Transverse colon (tissue), 4 donors: ENCODE data around the gene ADM5. TPM values are rescaled to one million over a fixed set of nuclear protein-coding genes. Genes with fewer than 3 reads are reported as not detected.

Source experiments
- DNase-seq: peaks from one replicate; pipeline ENCODE4 v3.0.0-alpha.2; 2019
- H3K27ac ChIP-seq, 4 donors: fragments of 200-600 bp; sonication (generic); 2 replicates each; pipeline ENCODE4 v1.5.1; 2016 to 2018; ENCODE audit warnings: inconsistent platforms in 4 of 4
- H3K27me3 ChIP-seq: fragments of 200-600 bp; sonication (generic); 2 replicates; pipeline ENCODE4 v1.5.1; 2017; ENCODE audit warnings: inconsistent platforms
- H3K36me3 ChIP-seq, 4 donors: fragments of 200-600 bp; sonication (generic); 2 replicates each; pipeline ENCODE4 v1.5.1; 2017 to 2019; ENCODE audit warnings: inconsistent platforms in 4 of 4
- H3K4me1 ChIP-seq, 4 donors: fragments of 200-600 bp; sonication (generic); 2 replicates each; pipeline ENCODE4 v1.5.1; 2017 to 2020; ENCODE audit warnings: inconsistent platforms in 4 of 4
- H3K4me3 ChIP-seq, 4 donors: fragments of 200-600 bp; sonication (generic); 1 replicate in 1 of 4; 2 replicates in 3 of 4; pipeline versions ENCODE4 v1.5.1 to v1.6.1; 2017 to 2019; ENCODE audit warnings: inconsistent platforms in 4 of 4
- H3K9me3 ChIP-seq, 2 donors: fragments of 200-600 bp; sonication (generic); 2 replicates each; pipeline ENCODE4 v1.5.1; 2017 to 2019; ENCODE audit warnings: inconsistent platforms in 2 of 2
- EP300 ChIP-seq: sonication (generic); formaldehyde crosslinking; IDR thresholded peaks from one replicate; pipeline ENCODE4 v1.6.1; 2017; ENCODE audit warnings: antibody characterized with exemption, low read depth
- POLR2A ChIP-seq: fragments of 450-650 bp; IDR thresholded peaks from one replicate; pipeline ENCODE4 v1.6.1; 2016; ENCODE audit warnings: antibody characterized with exemption, mild to moderate bottlenecking, moderate library complexity
- POLR2AphosphoS5 ChIP-seq, 3 donors: sonication (generic); formaldehyde crosslinking; IDR thresholded peaks; one replicate each; pipeline ENCODE4 v1.6.1; 2016; ENCODE audit warnings: antibody characterized with exemption in 3 of 3
- WGBS, 2 donors: methylation state at CpG; one replicate each; pipeline ENCODE4 v1.1.5; 2018; ENCODE audit warnings: low coverage in 1 of 2; 5-methylcytosine and 5-hydroxymethylcytosine counted together
- in situ Hi-C, 4 donors: fragments of 200-750 bp; cut with MboI; loops; one replicate each; pipeline versions ENCODE4 v1.15.0 to v1.15.1; 2017; ENCODE audit warnings: low sequenced_read_pairs in 3 of 4, low pct_ligation_motif_present in 1 of 4, low pct_unique_long_range_greater_than_20kb in 1 of 4
- intact Hi-C: fragments of 100-400 bp; cut with DNase I; formaldehyde crosslinking; loops from one replicate; pipeline ENCODE4 v1.15.1; 2023; ENCODE audit warnings: low total_unique reads
- total RNA-seq, 4 donors: library from RNA; depleted of rRNA; stranded (reverse); fragments of >200 nt; gene quantifications; one replicate each; pipeline ENCODE4 v1.1.0, GENCODE V29; 2016
- TF ChIP-seq, protein P1 (sequence below), 5 experiments: fragments of 200-600 bp in 3 of 5; fragments of 450-650 bp in 2 of 5; sonication (generic) in 3 of 5; IDR thresholded peaks; 1 replicate in 2 of 5; 2 replicates in 3 of 5; pipeline ENCODE4 v1.5.1; 2016 to 2017; ENCODE audit warnings: antibody characterized with exemption in 5 of 5, inconsistent platforms in 3 of 5, mild to moderate bottlenecking in 2 of 5, moderate library complexity in 1 of 5

Gene ADM5
- total RNA-seq, 4 donors from 2014 or later: 0.41 to 0.95 TPM; not detected in 2

DNA sequence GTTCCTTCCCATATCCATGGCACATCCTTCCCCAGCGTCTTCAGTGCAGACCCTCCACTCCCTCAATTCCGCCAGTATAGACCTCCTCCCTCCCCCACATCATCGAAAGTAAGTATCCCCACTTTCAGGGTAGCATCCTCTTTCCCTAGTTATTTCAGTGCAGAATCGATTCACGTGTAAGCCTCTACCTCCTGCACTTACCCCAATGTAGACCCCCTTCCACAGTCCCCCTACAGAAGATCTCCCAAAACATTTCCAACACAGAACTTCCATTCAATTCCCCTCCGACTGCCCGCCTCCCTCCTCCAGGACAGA, 24.4 kb upstream of the ADM5 start:
- no peaks in the 10 kb centered on the region for H3K27me3 ChIP-seq
- no peak for DNase-seq
- H3K4me3 ChIP-seq: peak overlapping the region; percentile 63 to 93 (median 80)
- TF ChIP-seq POLR2AphosphoS5 (IDR thresholded peaks at IDR 0.05) (no peak), EP300 (no peak), POLR2A (no peak)
- TF ChIP-seq, protein P1, sequence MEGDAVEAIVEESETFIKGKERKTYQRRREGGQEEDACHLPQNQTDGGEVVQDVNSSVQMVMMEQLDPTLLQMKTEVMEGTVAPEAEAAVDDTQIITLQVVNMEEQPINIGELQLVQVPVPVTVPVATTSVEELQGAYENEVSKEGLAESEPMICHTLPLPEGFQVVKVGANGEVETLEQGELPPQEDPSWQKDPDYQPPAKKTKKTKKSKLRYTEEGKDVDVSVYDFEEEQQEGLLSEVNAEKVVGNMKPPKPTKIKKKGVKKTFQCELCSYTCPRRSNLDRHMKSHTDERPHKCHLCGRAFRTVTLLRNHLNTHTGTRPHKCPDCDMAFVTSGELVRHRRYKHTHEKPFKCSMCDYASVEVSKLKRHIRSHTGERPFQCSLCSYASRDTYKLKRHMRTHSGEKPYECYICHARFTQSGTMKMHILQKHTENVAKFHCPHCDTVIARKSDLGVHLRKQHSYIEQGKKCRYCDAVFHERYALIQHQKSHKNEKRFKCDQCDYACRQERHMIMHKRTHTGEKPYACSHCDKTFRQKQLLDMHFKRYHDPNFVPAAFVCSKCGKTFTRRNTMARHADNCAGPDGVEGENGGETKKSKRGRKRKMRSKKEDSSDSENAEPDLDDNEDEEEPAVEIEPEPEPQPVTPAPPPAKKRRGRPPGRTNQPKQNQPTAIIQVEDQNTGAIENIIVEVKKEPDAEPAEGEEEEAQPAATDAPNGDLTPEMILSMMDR (IDR thresholded peaks at IDR 0.05): no peak
- intact Hi-C loops: no loop called here
- H3K27ac ChIP-seq: peak overlapping the region; percentile 88 to 100 (median 95)
- H3K4me1 ChIP-seq: peaks cover 7 to 25% (median 22%) of the 10 kb centered on the region in 4 donors
- 2 to 3% methylated on average over 5 to 7 of the region's 7 CpGs for WGBS, 2 donors
- H3K9me3 ChIP-seq: no peaks in the 10 kb centered on the region
- H3K36me3 ChIP-seq: peaks cover 0 to 14% (median 4%) of the 10 kb centered on the region in 4 donors
- in situ Hi-C loops: loop anchor here in 1 of 4 donors (10.0 kb wide), 1 partner anchor 80 kb away; the partner anchor contains the start of genes NOSIP and PRRG2

DNA sequence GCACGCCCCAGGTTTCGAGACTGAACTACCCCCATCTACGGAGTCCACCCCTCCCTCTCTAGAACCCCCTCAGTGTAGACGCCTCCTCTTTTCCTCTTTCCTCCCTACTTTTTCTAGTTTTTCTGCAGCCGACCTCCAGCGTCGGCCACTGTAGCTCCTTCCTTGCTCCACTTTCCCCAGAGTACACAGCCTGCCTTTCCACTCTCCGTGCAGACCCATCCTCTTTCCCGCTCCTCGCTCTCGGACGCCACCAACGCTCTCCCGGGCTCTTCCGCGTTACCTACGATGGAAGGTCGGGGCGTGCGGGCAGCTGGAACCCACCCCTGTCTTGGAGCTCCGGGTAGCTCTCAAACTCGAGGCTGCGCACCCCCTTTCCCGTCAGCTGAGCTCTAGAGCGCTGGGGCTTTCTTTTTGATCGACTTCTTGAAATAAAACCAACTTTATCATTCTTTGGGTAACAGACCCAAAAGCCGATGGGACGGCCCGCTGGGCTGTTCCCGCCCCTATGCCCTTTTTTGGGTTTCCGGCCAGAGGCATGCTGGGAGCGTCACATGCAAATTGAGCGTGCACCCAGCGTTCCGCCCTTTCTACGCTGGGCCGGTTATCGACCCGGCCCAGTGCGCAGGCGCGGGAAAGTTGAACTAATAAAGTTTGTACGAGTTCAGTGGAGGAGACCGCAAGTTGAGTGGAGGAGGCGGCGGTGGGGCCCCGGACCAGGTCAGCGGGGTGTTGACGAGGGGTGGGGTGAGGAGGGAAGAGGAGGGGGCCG, 23.9 kb upstream of the ADM5 start, which contains the start of the genes BCL2L12 and IRF3:
BCL2L12 (plus strand) TSS at position 583 of the 769 bp plus-strand sequence. CDS start 760 bp downstream, outside the sequence.
IRF3 (minus strand) TSS at position 507 of the 769 bp plus-strand sequence. CDS start 1,019 bp downstream, outside the sequence.
- in situ Hi-C loops (loop anchor here in 1 of 4 donors (10.0 kb wide), 1 partner anchor 81 kb away; the partner anchor contains the start of genes NOSIP and PRRG2), intact Hi-C loops (no loop called here)
- DNase-seq: peak; percentile 99
- no peak for TF ChIP-seq EP300
- TF ChIP-seq, protein P1 (IDR thresholded peaks at IDR 0.05): no peak
- peak; percentile 80 to 87 (median 87) for TF ChIP-seq POLR2AphosphoS5 (IDR thresholded peaks at IDR 0.05)
- peak; percentile 82 for TF ChIP-seq POLR2A
- Histone ChIP-seq H3K9me3 (no peaks in the 10 kb centered on the region), H3K4me3 (peak within 1 kb of the TSS; percentile 63 to 93 (median 80)), H3K4me1 (peaks cover 7 to 25% (median 22%) of the 10 kb centered on the region in 4 donors), H3K36me3 (peaks cover 0 to 14% (median 4%) of the 10 kb centered on the region in 4 donors), H3K27me3 (no peaks in the 10 kb centered on the region), H3K27ac (peak within 1 kb of the TSS; percentile 88 to 100 (median 95))
- WGBS, 2 donors: 0% methylated on average over 7 to 50 of the region's 50 CpGs

DNA sequence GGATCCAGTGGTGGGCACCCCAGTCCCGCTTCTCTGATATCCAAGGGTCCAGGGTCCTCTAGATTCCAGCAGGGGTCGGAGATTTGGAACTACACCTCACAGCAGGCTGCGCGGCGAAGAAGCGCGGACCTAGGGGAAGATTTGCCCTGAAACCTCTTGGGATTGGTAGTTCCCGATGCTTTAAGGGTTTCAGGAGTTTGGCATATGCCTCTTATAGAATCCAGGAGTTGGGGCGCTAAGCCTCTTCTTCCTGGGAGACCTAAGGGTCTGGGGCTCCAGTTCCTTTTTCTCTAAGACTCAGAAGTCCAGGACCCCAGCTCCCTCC, 23.3 kb upstream of the ADM5 start:
- 2% methylated on average over 9 of the region's 9 CpGs; no CpG with 5 or more reads in 1 of the 2 donors for WGBS, 2 donors
- no peak for TF ChIP-seq POLR2A
- TF ChIP-seq, protein P1 (IDR thresholded peaks at IDR 0.05): peak in 1 of 5 experiments; percentile 24
- no peaks in the 10 kb centered on the region for H3K27me3 ChIP-seq
- H3K9me3 ChIP-seq: no peaks in the 10 kb centered on the region
- H3K4me3 ChIP-seq: peak overlapping the region; percentile 59 to 93 (median 74)
- DNase-seq: no peak
- peaks cover 7 to 25% (median 22%) of the 10 kb centered on the region in 4 donors for H3K4me1 ChIP-seq
- in situ Hi-C loops (loop anchor here in 1 of 4 donors (10.0 kb wide), 1 partner anchor 81 kb away; the partner anchor contains the start of genes NOSIP and PRRG2), intact Hi-C loops (no loop called here)
- H3K36me3 ChIP-seq: peaks cover 0 to 13% (median 4%) of the 10 kb centered on the region in 4 donors
- peak overlapping the region; percentile 88 to 100 (median 95) for H3K27ac ChIP-seq

DNA sequence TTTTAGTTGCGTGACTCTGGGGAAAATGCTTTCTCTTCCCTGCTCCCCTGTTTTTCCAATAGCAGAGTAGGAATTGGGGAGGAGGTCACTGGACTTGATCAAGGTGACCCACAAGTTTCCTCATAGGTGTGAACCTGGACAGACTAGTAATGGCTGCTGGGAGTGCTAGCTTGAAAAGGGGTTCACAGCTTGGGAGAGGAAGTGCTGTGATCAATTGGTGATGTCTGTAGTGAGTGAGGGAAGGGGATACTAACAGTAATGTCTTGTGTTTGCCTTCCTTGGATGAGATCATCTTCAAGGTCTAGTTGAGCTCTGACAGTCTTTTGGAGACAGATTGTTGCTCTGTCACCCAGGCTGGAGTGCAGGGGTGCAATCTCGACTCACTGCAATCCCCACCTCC, 21.9 kb upstream of the ADM5 start:
- in situ Hi-C loops: loop anchor here in 1 of 4 donors (10.0 kb wide), 1 partner anchor 83 kb away; the partner anchor contains the start of genes NOSIP and PRRG2
- Histone ChIP-seq H3K4me1 (peaks cover 7 to 30% (median 27%) of the 10 kb centered on the region in 4 donors), H3K36me3 (no peaks in the 10 kb centered on the region), H3K27me3 (no peaks in the 10 kb centered on the region), H3K9me3 (no peaks in the 10 kb centered on the region), H3K4me3 (no peak overlapping the region), H3K27ac (no peak overlapping the region)
- 93% methylated on average over 2 of the region's 2 CpGs; no CpG with 5 or more reads in 1 of the 2 donors for WGBS, 2 donors
- intact Hi-C loops: no loop called here
- TF ChIP-seq EP300 (no peak), POLR2AphosphoS5 (IDR thresholded peaks at IDR 0.05) (no peak), POLR2A (no peak)
- TF ChIP-seq, protein P1 (IDR thresholded peaks at IDR 0.05): no peak
- DNase-seq: no peak
